Measurements from ENCODE around the gene CLPTM1L.
"Not testable (repeated sequence)": the region's sequence is repeated elsewhere in the genome, so short reads cannot be mapped to it uniquely, and the experiment has no call there.

The CLPTM1L gene

DNA sequence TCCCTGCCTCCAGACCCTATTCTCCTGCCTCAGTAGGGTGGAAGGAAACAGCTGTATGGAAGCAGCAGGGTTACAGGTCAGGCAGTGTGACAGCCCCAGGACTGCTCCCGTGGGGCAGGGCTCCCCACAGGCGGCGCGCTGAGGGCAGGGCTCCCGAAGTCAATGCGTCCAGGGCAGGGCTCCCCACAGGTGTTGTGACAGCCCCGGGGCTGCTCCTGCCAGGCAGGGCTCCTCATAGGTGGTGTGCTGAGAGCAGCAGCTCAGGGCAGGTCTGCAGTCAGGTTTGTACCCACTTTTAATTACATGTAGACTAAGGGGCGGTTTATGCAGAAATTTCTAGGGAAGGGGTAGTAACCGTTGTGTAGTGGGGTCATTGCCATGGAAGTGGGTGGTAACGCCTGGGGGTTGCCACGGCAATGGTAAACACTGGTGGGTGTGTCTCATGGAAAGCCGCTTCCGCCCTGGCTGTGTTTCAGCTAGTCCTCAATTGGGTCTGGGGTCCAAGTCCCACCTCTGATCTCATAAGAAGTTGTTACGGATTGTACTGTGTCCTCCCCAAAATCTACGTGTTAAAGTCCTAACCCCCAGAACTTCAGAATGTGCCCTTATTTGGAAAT lies 33.4 kb downstream of the CLPTM1L start:
- DNase-seq = no peak

DNA sequence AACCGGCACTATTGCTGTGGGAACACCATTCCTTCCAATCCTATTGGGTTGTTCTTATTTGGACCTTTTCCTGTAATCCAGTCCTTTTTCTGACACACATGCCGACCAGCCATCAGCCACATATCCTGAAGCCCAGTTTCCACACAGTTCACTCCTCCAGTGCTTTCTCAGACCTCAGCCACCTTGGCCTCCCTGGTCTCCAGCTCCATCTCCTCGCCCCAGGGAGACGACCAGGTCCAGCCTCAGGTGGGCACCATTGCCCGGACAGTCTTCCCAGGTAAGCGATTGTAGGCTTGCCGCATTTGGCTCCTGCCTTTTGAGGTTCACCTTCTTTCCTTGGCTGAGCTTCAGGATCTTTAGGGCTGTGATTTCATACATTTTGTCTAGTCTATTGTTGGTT lies 34.8 kb downstream of the CLPTM1L start:
- no peak for DNase-seq

DNA sequence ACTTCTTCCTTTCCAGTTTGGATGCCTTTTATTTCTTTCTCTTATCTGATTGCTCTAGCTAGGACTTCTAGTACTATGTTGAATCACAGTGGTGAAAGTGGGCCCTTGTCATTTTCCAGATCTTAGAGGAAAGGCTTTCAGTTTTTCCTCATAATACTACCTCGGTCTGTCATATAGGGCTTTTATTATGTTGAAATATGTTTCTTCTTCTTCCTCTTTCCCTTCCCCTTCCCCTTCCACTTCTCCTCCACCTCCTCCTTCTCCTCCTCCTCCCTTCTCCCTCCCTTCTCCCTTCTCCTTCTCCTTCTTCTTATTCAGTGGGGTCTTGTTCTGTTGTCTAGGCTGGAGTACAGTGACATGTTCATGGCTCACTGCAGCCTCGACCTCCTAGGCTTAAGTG lies 40.9 kb downstream of the CLPTM1L start:
- no peak for DNase-seq

DNA sequence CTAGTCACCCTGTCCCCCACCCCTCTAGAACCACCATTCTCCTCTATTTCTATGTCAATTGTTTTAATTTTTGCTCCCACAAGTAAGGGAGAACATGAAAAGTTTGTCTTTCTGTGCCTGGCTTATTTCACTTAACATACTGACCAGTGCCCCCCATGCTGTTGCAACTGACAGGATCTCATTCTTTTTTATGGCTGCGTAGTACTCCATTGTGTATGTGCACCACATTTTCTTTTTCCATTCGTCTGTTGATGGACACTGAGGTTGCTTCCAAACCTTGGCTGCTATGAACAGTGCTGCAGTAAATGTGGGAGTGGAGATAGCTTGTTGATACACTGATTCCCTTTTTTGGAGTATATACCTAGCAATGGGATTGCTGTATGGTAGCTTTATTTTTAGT lies 42.6 kb downstream of the CLPTM1L start:
- no peak for DNase-seq

DNA sequence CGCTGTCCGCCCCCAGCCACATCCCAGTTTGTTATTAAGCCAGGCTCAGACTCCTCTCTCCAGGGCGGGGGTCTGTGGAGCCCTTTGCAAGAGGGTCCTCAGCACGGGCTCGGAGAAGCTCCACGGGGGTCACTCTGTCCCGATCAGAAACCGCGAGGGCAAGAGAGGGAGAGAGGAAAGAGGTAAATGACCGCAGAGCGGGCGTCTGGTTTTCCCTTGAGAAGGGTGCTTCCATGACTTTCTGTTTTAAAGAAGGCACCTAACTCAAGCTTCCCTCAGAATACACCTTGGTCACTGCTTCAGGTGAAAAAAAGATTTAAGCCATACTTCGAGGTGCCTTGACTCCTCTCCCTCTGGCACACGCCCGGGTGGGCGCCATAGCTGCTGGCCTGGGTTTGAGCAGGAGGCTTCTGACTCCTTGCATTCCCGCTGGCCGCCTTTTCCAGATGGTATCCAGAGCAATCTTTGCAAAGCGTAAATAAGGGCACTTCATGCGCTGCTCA lies 44.3 kb downstream of the CLPTM1L start:
- no peak for DNase-seq

DNA sequence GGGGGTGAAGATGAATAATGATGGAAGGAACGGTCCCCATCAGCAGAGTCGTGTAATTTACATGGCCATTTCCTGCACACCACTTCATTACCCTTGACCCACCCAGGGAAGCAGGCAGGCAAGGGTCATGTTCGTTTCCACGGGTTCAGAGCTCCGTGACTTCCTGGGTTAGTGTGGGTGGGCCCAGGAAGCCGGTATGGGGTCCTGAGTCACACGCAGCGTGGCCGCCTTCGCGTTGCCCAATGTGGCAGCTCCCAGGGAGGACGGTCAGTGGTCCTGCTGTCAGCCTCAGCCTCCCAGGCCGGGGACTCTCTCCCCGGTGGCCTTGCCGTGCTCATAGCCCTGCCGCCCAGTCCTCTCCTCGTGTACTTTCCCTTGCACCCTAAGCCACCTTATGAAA lies 44.9 kb downstream of the CLPTM1L start:
- no peak for DNase-seq

DNA sequence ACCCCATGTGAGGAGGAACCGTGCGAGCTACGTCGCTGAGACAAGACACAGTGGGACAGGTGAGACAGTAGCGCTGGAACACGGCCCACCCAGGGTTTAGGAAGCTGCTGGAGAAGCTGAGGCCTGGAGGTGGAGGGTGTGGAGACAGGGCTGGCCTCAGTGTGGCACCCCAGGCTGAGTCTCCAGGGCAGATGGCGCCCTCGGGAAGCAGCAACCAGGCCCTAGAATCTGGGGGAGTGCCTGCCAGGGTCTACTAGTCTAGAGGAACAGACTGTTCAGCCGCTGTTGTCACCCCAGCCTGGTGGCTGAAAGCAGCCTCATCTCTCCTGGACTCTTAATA lies 45.4 kb downstream of the CLPTM1L start:
- DNase-seq = no peak

DNA sequence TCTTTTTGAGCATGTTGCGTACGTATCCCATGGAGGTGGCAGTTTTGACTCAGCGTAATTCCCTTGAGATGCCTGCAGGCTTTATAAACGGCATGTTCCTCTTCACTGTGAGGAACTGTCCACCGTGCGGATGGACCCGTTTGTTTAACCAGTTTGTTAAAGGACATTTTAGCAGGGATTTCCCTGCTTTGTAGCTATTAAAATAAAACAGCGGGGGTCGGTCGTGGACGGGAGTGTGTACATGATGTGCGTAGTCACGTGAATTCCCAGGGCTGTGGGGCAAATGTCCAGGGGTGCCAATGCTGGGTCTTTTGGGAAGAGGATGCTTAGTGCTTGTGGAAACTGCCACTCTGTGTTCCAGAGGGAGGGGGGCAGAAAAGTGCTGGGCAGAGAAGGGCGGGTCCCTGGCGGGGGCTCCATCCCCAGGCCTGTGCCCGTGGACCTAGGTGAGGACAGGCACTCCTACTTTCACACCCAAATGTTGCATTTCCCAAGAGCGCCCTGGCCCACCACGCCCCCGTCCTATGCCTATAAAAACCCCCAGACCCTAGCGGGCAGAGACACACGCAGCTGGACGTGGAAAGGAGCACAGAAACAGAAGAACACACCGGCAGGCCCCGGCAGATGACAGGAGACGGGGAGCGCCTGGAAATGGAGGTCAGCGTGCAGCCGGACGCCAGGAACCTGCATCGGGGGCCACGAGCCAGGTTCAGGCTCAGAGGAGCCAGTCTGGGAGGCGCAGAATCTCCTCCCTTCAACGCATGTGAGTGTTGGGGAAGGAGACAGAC lies 46.0 kb downstream of the CLPTM1L start:
- DNase-seq = no peak

DNA sequence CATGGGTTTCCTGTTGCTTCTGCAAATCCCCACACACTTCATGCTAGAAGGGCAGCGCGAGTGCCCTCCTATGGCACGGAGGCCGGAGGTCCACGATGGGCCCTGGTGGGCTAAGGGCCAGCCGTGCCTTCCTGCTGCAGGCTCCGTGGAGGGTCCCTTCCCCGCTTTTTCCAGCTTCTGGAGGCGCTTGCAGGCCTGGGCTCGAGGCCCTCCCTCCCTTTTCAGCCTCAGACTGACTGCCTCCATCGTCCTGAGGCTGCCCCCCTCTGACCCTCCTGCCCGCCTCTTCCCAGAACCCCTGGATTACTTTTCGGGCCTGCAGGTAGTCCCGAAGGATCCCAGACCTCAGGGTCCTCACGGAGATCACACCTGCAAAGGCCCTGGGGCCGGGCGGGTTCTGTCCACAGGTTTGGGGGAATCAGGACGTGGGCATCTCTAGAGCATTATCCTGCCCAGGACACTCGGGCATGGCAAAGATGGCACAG lies 46.8 kb downstream of the CLPTM1L start:
- no peak for DNase-seq

DNA sequence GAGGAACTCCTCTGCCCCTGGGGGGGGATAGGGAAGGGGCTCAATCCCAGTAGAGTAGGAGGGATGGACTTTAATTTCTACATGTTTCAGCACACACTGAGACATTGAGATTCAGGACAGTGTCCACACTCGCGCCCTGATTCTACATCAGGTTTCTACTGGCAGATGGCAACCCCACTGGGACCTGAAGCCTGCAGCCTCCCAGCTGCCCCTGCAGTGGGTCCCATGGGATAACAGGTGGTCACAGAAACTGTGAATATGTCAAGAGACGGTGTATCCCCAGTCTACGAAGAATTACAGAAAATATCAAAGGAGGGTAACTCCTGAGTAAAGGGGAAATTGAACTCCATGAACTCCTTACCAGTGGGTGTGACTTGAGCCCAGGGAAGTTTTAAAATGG lies 47.7 kb downstream of the CLPTM1L start:
- DNase-seq = no peak

DNA sequence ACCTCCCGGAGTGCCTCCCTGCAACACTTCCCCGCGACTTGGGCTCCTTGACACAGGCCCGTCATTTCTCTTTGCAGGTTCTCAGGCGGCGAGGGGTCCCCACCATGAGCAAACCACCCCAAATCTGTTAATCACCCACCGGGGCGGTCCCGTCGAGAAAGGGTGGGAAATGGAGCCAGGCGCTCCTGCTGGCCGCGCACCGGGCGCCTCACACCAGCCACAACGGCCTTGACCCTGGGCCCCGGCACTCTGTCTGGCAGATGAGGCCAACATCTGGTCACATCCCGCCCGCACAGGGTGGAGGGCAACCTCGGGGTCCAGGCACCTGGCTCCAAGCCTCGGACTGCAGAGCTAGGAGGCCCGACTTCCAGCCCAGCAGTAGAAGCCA lies 49.3 kb downstream of the CLPTM1L start:
- DNase-seq = no peak

DNA sequence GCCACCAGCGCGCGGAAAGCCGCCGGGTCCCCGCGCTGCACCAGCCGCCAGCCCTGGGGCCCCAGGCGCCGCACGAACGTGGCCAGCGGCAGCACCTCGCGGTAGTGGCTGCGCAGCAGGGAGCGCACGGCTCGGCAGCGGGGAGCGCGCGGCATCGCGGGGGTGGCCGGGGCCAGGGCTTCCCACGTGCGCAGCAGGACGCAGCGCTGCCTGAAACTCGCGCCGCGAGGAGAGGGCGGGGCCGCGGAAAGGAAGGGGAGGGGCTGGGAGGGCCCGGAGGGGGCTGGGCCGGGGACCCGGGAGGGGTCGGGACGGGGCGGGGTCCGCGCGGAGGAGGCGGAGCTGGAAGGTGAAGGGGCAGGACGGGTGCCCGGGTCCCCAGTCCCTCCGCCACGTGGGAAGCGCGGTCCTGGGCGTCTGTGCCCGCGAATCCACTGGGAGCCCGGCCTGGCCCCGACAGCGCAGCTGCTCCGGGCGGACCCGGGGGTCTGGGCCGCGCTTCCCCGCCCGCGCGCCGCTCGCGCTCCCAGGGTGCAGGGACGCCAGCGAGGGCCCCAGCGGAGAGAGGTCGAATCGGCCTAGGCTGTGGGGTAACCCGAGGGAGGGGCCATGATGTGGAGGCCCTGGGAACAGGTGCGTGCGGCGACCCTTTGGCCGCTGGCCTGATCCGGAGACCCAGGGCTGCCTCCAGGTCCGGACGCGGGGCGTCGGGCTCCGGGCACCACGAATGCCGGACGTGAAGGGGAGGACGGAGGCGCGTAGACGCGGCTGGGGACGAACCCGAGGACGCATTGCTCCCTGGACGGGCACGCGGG lies 49.9 kb downstream of the CLPTM1L start, which contains the start of gene TERT:
TERT (minus strand) TSS at position 234 of the 815 bp plus-strand sequence; CDS start at position 155, 79 bp downstream.
- peak; percentile 94 for DNase-seq

DNA sequence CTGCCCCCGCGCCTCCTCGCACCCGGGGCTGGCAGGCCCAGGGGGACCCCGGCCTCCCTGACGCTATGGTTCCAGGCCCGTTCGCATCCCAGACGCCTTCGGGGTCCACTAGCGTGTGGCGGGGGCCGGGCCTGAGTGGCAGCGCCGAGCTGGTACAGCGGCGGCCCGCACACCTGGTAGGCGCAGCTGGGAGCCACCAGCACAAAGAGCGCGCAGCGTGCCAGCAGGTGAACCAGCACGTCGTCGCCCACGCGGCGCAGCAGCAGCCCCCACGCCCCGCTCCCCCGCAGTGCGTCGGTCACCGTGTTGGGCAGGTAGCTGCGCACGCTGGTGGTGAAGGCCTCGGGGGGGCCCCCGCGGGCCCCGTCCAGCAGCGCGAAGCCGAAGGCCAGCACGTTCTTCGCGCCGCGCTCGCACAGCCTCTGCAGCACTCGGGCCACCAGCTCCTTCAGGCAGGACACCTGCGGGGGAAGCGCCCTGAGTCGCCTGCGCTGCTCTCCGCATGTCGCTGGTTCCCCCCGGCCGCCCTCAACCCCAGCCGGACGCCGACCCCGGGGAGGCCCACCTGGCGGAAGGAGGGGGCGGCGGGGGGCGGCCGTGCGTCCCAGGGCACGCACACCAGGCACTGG lies 50.6 kb downstream of the CLPTM1L start:
- DNase-seq = no peak

DNA sequence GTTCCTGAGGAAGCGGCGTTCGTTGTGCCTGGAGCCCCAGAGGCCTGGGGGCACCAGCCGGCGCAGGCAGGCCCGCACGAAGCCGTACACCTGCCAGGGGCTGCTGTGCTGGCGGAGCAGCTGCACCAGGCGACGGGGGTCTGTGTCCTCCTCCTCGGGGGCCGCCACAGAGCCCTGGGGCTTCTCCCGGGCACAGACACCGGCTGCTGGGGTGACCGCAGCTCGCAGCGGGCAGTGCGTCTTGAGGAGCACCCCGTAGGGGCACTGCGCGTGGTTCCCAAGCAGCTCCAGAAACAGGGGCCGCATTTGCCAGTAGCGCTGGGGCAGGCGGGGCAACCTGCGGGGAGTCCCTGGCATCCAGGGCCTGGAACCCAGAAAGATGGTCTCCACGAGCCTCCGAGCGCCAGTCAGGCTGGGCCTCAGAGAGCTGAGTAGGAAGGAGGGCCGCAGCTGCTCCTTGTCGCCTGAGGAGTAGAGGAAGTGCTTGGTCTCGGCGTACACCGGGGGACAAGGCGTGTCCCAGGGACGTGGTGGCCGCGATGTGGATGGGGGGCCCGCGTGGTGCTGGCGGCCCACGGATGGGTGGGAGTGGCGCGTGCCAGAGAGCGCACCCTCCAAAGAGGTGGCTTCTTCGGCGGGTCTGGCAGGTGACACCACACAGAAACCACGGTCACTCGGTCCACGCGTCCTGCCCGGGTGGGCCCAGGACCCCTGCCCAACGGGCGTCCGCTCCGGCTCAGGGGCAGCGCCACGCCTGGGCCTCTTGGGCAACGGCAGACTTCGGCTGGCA lies 51.3 kb downstream of the CLPTM1L start:
- DNase-seq = no peak

DNA sequence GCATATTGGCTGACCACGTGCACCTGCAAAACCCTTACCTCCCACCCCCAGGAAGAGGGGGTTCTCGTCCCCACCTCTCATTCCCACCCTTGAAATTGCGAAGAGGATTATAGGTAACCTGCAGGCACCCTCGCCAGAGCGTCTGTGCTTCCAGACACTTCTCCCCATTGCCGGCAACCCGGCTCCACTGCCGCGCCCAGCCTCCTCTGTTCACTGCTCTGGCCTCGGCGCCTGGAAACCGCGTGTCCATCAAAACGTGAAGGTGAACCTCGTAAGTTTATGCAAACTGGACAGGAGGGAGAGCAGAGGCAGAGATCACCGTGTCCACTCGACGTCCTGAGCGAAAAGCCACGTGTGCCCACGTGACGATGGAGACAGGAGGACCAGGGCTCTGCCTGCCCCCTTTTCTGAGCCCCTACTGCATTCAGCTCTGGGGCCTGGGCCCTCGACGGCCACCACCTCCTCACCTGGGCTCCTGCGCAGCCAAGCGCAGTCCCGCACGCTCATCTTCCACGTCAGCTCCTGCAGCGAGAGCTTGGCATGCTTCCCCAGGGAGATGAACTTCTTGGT lies 52.0 kb downstream of the CLPTM1L start:
- no peak for DNase-seq

DNA sequence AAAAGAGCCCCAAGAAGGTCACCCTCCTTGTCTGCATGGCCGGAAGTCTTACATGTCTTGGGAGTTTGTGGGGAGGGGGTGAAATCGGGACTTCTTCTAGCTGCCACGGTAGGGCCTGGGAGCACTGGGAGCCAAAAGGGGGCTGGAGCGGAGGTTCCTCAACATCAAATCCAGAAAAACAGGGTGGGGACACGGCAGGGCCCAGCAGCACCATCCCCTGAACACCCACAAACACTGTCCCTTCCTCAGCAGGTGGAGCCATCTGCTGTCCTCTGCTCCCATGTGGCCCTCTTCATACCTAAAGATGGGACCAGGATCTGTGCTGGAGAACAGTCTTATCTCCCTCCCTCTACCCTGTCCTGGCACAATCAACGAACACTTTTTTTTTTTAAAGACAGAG lies 52.8 kb downstream of the CLPTM1L start:
- no peak for DNase-seq

DNA sequence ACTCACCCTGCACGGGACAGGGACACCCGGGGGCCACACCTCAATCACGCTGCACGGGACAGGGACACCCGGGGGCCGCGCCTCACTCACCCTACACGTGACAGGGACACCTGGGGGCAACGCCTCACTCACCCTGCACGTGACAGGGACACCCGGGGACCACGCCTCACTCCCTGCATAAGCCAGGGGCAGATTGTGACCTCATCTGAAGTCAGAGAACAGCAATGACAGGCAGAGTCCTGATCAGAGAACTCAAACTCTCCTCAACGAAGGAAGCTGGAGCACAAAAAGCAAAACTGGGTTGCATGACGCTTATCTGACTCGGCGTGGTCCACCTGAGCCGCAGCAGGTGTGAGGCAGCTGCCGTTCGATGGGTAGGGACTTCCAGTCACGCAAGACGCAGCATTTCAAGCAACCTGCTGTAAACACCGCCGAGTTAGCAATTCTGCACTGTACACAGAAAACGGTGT lies 53.3 kb downstream of the CLPTM1L start:
- no peak for DNase-seq

DNA sequence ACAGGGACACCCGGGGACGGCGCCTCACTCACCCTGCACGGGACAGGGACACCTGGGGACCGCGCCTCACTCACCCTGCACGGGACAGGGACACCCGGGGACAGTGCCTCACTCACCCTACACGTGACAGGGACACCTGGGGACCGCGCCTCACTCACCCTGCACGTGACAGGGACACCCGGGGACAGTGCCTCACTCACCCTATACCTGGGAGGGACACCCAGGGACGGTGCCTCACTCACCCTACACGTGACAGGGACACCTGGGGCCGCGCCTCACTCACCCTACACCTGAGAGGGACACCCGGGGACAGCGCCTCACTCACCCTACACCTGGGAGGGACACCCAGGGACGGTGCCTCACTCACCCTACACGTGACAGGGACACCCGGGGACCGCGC lies 53.9 kb downstream of the CLPTM1L start:
- not testable (repeated sequence) for DNase-seq

DNA sequence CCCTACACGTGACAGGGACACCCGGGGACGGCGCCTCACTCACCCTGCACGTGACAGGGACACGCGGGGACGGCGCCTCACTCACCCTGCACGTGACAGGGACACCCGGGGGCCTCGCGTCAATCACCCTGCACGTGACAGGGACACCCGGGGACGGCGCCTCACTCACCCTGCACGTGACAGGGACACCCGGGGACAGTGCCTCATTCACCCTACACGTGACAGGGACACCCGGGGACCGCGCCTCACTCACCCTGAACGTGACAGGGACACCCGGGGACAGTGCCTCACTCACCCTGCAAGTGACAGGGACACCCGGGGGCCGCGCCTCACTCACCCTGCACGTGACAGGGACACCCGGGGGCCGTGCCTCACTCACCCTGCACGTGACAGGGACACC lies 55.3 kb downstream of the CLPTM1L start:
- not testable (repeated sequence) for DNase-seq

DNA sequence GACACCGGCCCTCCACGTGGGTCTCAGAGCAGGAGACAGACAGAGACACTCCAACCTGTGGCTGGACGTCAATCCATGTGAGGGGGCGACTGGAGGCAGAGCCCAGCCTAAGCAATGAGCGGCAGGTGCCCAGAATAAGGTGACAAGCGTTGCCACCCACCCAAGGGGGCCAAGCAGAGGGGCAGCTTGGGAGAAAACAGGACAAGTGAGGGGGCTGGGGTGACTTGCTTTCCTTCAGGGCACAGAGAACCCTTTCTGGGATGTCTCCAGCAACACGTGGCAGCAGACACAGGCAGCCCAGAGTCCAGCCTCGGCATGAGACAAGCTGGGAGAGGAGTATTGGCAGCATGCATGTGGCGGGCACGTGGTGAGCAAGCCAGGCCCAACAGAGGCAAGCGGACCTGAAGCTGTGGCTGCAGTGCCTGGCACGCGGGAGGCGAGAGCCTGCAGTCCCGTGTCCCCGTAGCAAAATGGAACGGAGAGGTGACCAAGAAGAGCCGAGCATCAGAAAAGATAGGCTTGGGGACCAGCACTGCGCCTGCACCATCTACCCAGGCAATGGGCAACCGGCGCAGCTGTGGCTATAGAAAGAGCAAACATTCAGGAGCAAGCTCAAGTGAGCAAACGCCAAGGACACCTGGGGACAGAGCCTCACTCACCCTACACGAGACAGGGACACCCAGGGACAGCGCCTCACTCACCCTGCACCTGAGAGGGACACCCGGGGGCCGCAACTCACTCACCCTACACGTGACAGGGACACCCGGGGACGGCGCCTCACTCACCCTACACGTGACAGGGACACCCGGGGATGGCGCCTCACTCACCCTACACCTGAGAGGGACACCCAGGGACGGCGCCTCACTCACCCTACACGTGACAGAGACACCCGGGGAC lies 56.2 kb downstream of the CLPTM1L start:
- no peak for DNase-seq

DNA sequence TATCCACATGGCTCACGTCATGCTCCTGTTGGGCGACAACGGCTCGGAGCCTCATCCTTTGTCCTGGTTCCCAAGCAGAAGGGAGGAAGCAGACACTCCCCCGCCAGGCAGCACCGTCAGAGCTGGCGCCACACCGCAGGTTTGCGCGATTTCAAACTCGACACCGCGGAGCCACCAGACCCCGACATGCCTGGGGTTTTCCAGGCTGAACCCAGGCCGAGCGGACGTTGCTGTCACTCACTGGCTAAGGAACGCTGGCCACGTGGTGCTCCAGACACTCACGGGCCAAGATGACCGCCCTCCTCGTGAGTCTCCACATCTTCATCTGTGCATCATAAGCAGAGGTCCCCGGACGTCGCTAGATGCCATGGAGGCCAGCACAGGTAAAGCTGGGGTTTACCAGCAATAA lies 59.0 kb downstream of the CLPTM1L start:
- DNase-seq = no peak
